K562 (cell line): ENCODE data around the gene DYSF.

Experiments
- EZH2 ChIP-seq: IDR thresholded peaks from 2 replicates; pipeline ENCODE4 v1.6.1; 2012; ENCODE audit warnings: low read depth, mild to moderate bottlenecking, inconsistent platforms, low read length, borderline replicate concordance
- KLF16 ChIP-seq: IDR thresholded peaks from 2 replicates; pipeline ENCODE4 v1.6.1; 2016; ENCODE audit warnings: antibody characterized with exemption
- TF ChIP-seq, protein P1 (sequence below), 3 experiments: IDR thresholded peaks in 2 of 3; conservative IDR thresholded peaks in 1 of 3; 2 replicates each; pipeline ENCODE4 v1.5.1; 2011 to 2012; ENCODE audit warnings: low read length in 3 of 3, mild to moderate bottlenecking in 3 of 3, control low read depth in 2 of 3, improper control_type of control experiment in 1 of 3, inconsistent platforms in 1 of 3, low read depth in 1 of 3, mixed read lengths in 1 of 3, moderate library complexity in 1 of 3; ENCODE audit not compliant: insufficient read depth in 2 of 3
- TF ChIP-seq, protein P2 (sequence below): fragments of 150-350 bp; conservative IDR thresholded peaks from 2 replicates; pipeline ENCODE4 v1.6.1; 2014; ENCODE audit warnings: low read length

DNA sequence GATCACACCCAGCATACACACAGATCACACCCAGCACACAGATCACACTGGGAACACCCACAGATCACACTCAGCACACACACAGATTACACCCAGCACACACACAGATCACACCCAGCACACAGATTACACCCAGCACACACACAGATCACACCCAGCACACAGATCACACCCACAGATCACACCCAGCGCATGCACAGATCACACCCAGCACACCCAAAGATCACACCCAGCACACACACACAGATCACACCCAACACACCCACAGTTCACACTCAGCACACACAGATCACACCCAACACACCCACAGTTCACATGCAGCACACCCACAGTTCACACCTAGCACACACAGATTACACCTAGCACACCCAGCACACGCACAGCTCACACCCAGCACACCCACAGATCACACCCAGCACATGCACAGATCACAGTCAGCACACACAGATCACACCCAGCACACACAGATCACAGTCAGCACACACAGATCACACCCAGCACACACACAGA, 117.6 kb downstream of the DYSF start:
- TF ChIP-seq EZH2 (no peak), KLF16 (no peak)
- TF ChIP-seq, protein P1, sequence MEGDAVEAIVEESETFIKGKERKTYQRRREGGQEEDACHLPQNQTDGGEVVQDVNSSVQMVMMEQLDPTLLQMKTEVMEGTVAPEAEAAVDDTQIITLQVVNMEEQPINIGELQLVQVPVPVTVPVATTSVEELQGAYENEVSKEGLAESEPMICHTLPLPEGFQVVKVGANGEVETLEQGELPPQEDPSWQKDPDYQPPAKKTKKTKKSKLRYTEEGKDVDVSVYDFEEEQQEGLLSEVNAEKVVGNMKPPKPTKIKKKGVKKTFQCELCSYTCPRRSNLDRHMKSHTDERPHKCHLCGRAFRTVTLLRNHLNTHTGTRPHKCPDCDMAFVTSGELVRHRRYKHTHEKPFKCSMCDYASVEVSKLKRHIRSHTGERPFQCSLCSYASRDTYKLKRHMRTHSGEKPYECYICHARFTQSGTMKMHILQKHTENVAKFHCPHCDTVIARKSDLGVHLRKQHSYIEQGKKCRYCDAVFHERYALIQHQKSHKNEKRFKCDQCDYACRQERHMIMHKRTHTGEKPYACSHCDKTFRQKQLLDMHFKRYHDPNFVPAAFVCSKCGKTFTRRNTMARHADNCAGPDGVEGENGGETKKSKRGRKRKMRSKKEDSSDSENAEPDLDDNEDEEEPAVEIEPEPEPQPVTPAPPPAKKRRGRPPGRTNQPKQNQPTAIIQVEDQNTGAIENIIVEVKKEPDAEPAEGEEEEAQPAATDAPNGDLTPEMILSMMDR (IDR thresholded peaks at IDR 0.05 in 2 of 3, conservative IDR thresholded peaks at IDR 0.05 in 1 of 3; ENCODE audit: insufficient read depth in 2 of 3, low read depth in 1 of 3, low read length in 3 of 3), result no peak
- TF ChIP-seq, protein P2, sequence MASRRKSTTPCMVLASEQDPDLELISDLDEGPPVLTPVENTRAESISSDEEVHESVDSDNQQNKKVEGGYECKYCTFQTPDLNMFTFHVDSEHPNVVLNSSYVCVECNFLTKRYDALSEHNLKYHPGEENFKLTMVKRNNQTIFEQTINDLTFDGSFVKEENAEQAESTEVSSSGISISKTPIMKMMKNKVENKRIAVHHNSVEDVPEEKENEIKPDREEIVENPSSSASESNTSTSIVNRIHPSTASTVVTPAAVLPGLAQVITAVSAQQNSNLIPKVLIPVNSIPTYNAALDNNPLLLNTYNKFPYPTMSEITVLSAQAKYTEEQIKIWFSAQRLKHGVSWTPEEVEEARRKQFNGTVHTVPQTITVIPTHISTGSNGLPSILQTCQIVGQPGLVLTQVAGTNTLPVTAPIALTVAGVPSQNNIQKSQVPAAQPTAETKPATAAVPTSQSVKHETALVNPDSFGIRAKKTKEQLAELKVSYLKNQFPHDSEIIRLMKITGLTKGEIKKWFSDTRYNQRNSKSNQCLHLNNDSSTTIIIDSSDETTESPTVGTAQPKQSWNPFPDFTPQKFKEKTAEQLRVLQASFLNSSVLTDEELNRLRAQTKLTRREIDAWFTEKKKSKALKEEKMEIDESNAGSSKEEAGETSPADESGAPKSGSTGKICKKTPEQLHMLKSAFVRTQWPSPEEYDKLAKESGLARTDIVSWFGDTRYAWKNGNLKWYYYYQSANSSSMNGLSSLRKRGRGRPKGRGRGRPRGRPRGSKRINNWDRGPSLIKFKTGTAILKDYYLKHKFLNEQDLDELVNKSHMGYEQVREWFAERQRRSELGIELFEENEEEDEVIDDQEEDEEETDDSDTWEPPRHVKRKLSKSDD, result no peak
